Activated T-cell treated with anti-CD3 and anti-CD28 coated beads, Interleukin-2, amount 50 U/mL, for 1 hour (primary cell): ENCODE data around the gene GALNTL6.

Experiments
- DNase-seq: peaks from one replicate; pipeline ENCODE4 v3.0.0-alpha.2; 2020

Gene GALNTL6

DNA sequence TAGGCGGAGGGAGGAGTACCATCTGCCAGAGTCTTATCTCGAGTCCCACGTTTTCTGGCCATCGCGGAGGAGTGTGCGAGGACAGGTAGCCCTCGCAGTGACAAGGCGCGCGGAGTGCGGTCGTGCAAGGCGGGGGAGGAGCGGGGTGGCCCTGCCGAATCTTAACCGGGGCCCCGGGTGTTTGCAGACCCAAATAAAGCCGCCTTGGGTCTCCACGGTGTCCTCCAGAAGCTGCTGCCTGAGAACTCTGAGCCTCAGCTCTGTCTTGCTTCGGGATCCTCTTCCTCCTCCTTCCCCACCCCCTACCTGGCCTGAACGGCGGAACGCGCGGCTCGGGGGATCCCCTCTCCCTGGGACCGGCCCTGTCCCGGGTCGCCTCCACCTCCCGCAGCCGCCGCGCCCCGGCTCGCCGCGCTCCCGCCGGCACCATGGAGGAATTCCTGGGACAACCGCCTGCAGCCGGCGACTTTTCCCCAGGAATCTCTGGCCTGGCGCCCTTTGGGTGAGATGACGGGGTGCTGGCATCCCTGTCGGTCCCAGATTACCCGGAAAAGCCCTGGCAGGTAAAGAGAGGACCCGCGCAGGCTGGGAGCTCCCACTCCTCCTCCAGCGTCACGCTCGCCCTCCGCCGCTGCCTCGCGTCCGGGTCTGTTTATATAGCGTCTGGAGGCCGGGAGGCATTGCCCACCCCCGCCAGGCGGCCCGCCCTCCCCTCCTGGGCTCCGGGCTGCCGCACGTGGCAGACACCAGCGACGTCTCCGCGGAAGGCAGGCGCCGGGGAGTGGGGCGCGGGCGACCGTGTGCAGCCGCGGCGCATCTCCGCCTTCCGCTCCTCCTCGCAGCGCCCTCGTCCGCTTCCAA lies at the start of gene GALNTL6:
Gene GALNTL6 (plus strand): TSS at position 740 of the 861 bp plus-strand sequence.
- no peak for DNase-seq

DNA sequence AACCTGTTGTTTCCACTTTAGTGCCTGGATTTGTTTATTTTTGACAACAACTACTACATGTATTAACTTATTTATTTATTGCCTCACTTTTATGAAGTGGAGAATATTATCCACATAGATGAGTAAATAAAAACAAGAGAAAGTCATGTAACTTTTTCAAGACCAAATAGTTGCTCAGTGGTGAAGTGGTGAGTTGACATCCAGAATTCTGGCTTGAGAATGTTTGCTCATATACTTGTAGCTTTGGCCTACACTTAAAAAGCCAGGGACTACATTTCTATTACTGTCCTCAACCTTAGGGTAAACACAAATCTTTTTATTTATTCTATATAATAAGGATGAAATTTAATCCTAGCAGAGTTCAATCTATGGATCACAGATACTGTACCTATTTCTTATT lies 47.7 kb upstream of the GALNTL6 start:
- no peak for DNase-seq

DNA sequence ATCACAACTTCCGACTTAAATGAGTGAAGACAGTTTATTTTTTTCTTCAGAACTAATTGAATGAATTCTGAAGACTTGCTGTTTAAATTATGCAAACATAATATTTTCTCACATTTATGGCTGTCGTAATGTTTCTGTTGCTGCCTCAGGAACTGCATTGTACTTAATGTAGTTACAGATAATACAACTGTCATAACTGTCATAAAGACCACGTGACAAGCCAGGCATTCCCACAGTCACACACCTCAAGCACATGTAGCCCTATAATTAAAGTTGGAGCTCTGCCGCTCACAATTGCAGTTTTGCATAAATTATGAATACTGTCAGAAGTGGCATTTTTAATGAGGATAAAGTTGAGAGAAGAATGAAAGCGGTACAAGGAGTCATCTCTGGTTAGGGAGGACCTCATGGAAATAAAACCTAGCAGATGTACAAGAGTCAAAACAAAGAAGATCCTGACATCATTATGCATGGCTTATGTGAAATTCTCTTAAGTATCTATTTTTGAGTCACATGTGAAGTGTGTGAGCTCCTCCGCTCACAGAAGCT lies 38.5 kb upstream of the GALNTL6 start:
- no peak for DNase-seq

DNA sequence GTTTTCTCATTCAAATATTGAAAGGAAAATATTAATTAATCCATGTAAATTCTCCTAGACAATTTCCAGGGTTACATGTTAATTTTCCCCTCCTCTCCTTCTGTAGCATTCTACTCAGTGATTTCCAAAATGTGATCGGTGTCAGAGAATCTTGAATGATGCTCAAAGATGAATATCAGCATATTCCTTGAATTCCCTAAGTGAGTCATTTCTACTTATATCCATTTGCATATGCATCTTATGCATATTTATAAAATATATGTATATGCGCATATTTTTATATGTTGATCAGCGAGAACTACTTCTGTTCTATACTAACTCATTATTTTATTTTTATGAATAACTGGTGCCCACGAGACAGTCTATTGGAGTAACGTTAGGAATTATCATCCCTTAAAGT lies 33.9 kb upstream of the GALNTL6 start:
- DNase-seq = no peak

DNA sequence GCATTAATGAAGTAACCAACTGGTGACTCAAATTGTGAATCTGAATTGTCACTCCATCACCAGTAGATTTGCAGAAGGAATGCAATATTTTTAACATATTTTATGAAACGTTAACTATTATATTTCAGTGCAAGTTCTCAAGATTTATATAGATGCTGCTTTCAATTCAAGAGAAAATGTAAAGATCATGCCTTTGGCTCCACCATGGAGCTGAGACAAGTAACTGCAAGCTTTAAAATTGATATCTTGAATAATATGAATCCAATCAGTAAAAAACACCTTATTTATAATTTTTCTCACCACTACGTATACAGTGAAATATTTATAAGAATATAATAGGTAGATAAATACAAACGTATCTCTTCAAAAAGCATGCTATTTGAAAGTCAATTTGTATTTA lies 27.8 kb upstream of the GALNTL6 start:
- no peak for DNase-seq

DNA sequence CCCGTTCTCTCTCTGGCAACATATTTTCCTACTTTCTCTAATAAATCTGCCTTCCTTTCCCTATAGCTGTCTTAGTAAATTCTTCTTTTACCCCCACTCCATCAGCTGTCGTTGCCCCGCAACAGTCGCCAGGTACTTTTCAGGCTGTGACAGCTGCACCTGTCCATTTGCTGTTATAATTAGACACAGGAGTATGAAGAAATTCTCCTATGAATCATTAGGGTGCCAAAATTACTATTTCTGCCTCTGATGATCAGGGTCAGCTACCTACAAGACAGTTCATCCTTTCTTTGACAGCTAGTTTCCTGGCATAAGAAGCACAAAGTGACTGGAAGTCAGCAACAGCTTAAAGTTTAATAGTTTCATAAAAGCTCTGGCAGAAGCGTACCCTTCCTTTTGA lies 19.5 kb upstream of the GALNTL6 start:
- DNase-seq = no peak

DNA sequence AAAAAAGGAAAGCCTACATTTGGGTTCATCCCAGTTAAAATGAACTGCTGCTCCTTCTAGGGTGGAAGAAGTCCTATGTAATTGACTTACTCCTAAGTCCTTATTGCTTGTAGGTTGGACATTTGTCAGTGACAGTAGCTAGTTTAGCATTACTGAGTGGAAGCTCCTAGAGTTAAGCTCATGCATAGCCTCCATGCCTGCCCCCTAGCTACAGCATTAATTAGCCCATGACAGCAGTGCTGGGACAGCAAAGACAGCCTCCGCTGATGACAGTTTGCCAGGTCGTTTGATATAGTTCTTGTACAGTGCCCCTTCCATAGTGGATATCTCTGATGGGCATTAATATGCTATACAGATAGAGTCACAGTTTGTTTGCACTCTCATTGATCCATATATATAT lies 18.7 kb upstream of the GALNTL6 start:
- DNase-seq = no peak

DNA sequence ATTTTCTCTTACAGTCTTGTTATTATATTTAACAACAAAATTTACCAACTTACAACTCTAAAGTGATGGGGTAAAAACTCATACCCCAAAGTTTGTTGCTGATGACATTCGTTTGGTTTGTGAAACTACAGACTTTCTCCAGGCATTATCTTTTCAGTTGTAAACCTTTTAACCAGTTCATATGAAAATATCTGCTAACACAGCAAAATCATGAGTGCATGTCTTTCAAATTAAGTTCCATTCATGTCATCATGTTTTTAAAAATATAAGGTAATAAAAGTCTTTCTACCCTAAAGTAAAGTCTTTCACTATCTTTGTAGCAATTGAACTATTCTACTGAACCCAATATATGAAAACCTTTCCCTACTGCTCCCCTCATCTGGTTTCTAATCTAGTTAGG lies 3.4 kb upstream of the GALNTL6 start:
- DNase-seq = no peak

DNA sequence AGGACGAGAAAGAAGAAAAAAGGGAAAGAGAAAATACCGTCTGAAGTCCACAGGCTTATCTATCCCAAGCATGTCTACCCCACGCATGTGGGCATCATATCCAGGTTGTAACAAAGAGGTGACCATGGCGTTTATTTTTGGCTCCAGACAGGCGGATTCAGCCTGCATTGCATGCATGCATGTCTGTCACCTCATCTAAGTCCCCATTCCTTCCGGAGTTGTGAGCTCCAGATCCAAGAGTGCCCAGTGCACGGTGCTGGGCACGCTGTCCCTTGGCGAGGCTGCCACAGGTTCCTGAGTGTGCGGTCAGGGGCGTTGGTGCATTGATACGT lies 905 bp upstream of the GALNTL6 start:
- no peak for DNase-seq

DNA sequence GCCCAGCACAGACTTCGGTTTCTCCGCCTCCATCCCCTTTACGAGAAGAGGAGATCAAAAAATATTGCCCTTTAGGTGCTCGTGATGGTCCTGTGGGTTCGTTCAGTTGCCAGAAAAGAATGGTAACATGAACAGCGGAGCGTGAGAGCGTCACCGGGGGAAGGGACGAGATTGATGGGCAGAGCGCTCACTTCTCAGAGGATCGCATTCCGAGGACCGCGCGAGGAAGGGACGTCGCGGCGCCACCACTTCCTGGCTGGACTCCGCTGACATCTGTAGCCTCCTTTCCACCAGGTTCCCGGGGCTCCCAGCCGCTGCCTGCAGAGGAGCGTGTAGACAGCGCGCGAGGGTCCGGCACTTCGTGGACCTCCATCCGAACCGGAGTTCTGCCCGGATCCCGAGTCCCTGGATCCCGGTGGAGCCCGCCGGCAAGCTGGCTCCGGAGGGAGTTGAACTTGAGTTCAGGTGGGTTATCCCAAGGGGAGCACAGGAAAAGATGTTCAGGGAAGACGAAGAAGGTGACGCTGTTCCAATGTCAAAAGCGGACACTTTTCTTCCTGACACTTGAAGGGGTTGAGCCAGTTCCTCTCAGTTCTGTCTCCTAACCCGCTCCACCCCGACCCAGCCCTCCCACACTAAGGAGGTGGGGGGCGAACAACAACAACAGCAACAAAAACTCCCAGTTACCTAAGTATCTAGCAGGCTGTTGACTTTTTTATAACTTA lies 484 bp downstream of the GALNTL6 start:
- no peak for DNase-seq

DNA sequence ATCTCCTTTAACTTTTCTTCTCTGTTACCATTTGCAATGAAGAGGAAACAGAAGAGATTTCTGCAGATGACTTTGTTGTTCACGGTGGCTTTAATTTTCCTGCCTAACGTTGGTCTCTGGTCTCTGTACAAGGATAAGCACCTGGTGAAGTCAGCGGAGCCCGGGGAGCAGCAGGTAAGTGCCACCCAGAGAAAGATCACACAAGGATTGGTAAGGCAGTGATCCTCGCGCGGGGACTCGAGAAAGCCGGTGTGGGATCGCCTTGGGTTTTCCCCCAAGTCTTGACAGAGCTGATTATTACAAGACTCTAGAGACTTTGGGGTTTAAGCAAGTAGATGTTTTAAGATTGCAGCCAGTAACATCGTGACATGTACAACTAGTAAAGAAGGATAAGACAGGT lies 1.3 kb downstream of the GALNTL6 start:
- DNase-seq = no peak

DNA sequence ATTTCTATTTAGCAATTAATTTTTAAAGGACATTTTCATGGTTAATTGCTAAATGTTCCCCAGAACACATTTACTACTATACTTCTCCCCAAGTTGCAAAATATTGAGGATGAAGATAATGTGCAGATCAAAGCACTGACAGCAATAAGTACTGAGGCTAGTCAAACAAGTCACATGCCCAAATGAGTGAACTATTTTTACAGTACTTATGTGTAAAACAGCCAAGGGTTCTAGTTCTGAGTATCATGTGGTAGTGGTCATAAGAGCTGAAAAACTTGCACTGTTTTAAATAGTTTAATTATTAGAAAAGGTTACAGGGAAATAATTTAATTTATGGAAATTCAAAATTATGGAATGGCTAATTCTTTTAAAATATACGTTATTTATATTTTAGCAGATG lies 3.8 kb downstream of the GALNTL6 start:
- no peak for DNase-seq

DNA sequence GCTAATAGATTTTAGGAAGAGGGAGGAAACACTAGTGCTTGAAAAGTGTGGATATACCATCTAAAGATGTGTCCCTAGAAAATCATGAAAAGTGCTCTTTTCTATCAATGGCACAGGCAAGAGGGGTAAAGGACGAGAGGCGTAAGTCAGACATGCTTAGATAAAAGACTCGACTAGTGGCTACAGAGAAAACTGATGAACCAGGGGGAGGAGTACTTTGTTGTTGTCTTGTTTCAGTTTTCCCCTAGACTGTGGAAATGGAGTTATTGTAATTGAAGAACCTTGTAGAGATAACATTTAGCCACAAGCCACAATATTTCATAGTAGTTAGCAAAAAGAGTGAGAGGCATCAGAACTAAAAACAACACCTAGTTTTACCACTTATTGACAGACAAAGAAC lies 21.4 kb downstream of the GALNTL6 start:
- no peak for DNase-seq

DNA sequence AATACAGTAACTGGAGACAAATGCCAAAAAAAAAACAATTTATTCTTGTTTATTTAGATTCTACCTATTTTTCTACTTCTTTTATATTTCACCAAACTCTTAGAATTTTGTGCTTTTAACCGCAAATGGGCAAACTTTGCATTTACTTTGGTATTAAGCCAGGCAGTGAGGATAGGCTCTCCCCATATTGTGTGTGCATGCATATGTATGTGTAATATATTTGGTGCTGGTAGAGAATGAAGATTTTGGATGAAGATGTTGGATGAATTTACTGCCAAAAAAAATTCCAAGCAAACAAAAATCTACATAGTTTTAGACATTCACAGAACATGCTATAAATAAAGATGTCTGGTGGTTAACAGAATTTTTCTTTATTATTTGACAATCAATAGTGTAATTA lies 30.3 kb downstream of the GALNTL6 start:
- DNase-seq = no peak

DNA sequence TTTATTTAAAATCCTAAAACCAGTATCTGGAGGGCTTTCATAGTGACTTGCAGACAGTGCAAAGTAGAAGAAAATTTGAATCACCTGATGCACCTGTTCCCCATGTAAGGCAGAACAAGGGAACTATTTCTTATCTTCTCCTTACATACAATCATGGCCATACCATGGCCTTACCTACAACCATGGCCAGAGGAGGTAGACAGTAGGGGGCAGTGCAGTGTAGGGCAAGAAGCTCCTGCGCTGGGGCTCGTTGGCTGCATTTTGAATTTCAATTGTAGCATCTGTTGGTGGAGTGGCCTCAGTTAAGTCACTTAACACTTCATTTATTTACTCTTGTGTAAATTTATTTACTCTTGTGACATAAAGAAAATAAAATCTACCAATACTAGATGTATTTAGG lies 33.0 kb downstream of the GALNTL6 start:
- DNase-seq = no peak

DNA sequence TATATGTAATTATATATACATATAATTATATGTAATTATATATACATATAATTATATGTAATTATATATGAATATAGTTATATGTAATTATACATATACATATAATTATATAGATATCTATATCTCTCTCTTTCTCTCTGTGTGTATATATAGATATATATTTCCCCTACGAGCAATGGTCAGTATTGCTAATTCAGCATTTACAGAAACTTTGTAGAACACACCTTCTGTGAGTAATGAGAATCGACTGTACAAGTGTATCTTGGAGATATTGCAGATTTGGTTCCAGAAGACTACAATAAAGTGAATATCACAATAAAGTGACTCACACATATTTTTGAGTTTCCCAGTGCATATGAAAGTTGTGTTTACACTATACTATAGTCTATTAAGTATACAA lies 33.7 kb downstream of the GALNTL6 start:
- no peak for DNase-seq

DNA sequence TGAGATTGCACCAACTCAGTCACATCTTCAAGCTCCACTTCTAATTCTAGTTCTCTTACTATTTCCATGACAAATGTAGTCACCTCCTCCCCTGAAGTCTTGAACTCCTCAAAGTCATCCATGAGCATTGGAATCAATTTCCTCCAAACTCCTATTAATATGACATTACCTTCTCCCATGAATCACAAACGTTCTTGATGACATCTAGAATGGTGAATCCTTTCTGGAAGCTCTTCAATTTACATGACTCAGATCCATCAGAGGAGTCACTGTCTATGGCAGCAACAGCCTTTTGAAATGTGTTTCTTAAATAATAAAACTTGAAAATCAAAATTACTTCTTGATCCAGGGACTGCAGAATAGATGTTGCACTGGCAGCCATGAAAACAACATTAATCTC lies 34.5 kb downstream of the GALNTL6 start:
- no peak for DNase-seq

DNA sequence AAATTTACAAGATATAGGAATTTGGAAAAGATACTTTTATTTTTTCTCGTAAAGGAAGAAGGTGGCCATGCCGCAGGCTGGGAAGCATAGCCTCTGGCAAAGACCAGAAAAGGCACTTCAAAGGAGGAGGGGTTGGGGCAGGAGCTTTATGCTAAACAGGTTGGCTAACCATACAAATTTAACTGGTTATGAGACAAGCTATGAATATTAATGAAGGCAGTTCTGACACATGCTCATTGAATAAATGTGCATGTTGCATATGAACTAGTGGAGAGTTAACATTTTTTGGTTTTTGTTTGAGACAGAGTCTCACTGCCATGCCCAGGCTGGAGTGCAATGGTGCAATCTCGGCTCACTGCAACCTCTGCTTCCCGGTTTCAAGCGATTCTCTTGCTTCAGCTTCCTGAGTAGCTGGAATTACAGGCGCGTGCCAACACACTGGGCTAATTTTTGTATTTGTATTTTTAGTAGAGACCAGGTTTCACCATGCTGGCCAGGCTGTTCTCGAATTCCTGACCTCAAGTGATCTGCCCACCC lies 36.5 kb downstream of the GALNTL6 start:
- no peak for DNase-seq

DNA sequence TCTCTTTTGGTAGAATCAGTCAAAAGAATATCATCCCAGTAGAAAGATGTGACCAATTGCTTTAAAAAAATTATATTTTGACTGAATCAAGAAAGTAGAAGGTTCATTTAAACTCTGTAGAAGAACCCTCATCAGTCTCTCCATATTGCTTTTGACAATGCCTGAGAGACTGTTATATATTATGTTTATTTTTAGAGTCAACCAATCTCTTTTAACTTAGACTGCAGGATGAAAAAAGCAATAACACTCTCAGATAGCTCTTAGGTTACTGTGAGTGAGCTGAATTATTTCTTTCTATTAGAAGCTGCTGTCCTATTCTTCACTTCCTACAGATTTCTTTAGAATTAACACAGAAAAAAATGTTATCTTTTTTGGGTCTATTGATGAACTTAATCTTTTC lies 38.1 kb downstream of the GALNTL6 start:
- no peak for DNase-seq

DNA sequence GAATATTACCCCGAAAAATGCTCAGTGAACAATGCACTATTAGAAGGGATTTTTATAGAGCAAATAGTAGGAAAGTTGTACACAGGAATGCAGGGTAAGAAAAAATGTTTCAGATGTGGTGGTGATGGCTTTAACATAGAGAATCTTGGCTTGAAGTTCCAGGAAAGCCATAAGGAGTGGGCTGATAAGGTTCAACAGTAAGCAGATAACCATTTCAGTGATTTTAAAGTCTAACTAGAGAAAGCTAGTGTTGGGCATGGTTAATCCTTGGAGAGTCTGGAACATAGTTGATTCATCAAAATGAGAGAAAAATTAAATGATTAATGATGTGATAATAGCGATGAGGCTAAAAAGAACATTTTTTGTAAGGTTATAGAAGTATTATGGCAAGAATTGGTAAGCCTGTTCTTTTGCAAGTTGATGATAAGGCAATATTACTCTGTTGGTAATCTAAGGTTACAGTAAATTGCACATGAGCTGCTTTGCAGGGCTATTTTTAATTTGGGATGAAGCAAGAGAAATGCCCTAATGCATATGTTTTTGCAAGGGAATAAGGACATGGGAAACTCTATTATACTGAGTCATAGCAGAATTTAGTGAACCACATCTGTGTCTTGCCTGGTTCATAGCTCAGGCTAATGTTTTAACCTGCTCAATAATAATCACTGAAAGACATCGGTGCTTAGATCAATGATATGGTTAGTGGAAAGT lies 44.3 kb downstream of the GALNTL6 start:
- DNase-seq = no peak

DNA sequence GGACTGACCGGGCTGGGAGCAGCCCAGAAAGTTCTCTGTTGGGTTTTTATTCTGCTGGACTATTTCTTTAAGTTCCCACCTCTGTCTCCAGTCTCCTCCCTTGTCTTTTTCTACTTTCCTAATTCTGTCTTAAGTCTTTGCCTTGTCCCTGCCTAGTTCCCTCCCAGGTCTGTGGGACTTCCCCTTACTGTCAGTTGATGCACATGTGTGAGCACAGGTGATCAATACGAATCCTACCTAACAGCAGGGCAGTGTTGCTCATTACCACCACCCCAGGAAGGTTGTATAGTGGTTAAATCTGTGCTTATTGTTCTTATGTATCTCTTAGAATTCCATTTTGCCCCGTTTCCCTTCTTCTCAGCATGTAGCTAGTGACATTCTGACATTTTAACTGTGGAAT lies 62.1 kb downstream of the GALNTL6 start:
- no peak for DNase-seq

DNA sequence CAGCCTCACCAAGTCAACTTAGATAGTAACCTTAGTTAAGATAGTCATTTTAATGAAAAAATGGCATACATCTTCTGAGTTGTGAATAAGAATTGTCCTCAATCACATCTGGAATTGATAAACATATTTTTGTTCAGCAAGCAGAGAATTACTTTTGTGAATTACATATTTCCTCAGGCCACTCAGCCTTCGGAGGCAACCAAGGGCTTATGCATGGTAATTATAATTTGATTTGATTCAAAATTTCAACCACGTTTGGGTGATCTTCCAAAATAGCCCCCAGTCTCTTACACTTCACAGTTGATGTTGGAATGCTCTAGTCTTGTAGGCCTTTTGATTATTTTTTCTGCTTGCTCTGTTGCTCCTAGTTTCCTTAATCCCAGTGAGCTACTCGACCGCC lies 63.4 kb downstream of the GALNTL6 start:
- DNase-seq = no peak

DNA sequence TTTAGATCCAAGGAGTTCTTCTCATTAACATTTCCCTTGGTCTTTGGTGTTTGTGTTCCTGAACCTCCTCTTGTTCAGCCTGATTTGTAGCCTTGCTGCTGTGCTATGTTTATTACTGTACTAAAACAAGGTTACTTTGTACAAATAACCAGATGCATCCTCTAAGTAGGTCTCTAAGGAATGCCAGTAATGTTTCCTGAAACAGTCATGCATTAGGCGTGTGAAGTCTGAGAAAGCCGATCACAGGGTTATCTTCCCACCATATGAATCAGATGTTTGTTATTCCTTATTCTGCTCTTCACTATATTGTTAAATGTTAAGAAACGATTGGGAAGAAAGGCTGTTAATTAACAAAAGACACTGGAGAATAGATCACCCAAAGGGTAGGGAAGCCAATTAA lies 66.9 kb downstream of the GALNTL6 start:
- DNase-seq = no peak

DNA sequence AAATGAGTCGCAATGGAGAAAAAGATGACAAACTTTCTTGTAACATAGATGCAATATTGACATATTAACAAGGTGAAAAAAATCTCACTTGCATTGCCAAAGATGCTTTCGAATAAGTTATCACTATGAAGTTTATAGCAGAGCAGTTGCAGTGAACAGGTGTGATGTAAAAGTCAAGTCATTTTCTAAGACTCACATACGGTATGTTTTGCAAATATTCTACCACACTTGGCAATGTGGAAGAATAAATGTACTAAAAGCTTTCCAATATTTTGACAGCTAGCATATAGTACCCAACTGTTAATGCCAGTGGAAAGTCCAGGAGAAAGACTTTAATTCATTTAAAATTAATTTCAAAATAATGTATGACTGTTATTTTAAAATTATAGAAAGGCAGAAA lies 76.5 kb downstream of the GALNTL6 start:
- DNase-seq = no peak
